Heart left ventricle (tissue), 16 donors: Measurements from ENCODE around the gene GLO1. TPM values are rescaled to one million over a fixed set of nuclear protein-coding genes. Genes with fewer than 3 reads are reported as not detected.

Experiments
- ATAC-seq, 4 donors: fragments of 200-7000 bp; cut with Tn5 transposase; one replicate each; pipeline ENCODE4 v1.9.1; 2020 to 2022; ENCODE audit warnings: moderate library complexity in 4 of 4, mild to moderate bottlenecking in 3 of 4, moderate number of reproducible peaks in 1 of 4
- DNase-seq, 5 donors: peaks; one replicate each; pipeline ENCODE4 v3.0.0-alpha.2; 2020
- H3K27ac ChIP-seq, 12 donors: fragments of 200-600 bp; sonication (generic) in 4 of 12; one replicate each; pipeline versions ENCODE4 v1.5.0 to v1.8.0; 2016 to 2022; ENCODE audit warnings: mild to moderate bottlenecking in 2 of 12
- H3K27me3 ChIP-seq, 9 donors: fragments of 200-600 bp; sonication (generic) in 2 of 9; one replicate each; pipeline versions ENCODE4 v1.5.1 to v1.8.0; 2016 to 2022; ENCODE audit warnings: mild to moderate bottlenecking in 3 of 9
- H3K36me3 ChIP-seq, 9 donors: fragments of 200-600 bp; sonication (generic) in 2 of 9; one replicate each; pipeline versions ENCODE4 v1.5.0 to v1.8.0; 2018 to 2022; ENCODE audit warnings: mild to moderate bottlenecking in 2 of 9
- H3K4me1 ChIP-seq, 12 donors: fragments of 200-600 bp; sonication (generic) in 4 of 12; one replicate each; pipeline versions ENCODE4 v1.5.0 to v1.8.0; 2016 to 2022; ENCODE audit warnings: mild to moderate bottlenecking in 3 of 12
- H3K4me3 ChIP-seq, 12 donors: fragments of 200-600 bp; sonication (generic) in 4 of 12; one replicate each; pipeline versions ENCODE4 v1.5.0 to v1.8.0; 2017 to 2022; ENCODE audit warnings: mild to moderate bottlenecking in 9 of 12, moderate library complexity in 4 of 12
- H3K9me3 ChIP-seq, 12 donors: fragments of 200-600 bp; sonication (generic) in 4 of 12; one replicate each; pipeline versions ENCODE4 v1.5.0 to v1.8.0; 2016 to 2022; ENCODE audit warnings: mild to moderate bottlenecking in 1 of 12
- POLR2A ChIP-seq, 2 donors: fragments of 450-650 bp; IDR thresholded peaks; one replicate each; pipeline ENCODE4 v1.6.1; 2017; ENCODE audit warnings: antibody characterized with exemption in 2 of 2, mild to moderate bottlenecking in 2 of 2, moderate library complexity in 2 of 2
- WGBS, 4 donors: extraction: QIAGEN DNeasy Blood & Tissue Kit in 2 of 4; methylation state at CpG; one replicate each; pipeline versions ENCODE4 v1.1.5 to v1.1.7; 2013 to 2018; 5-methylcytosine and 5-hydroxymethylcytosine counted together
- intact Hi-C, 10 donors: fragments of 100-400 bp; cut with DNase I; formaldehyde crosslinking; loops; one replicate each; pipeline versions ENCODE4 v1.11.1 to v1.14.2; 2022
- polyA plus RNA-seq, 2 donors: library from polyadenylated mRNA; stranded (reverse); fragments of 200-250 nt; gene quantifications; one replicate each; pipeline ENCODE4 v1.2.3, GENCODE V29; 2013
- total RNA-seq, 9 donors: library from RNA; depleted of rRNA in 2 of 9; stranded (reverse); fragments of >200 nt in 2 of 9; fragmentation: NEBNext Ultra II Directional in 3 of 9; extraction: Animal tissue kit (Norgen Biotek cat#: 25700) in 3 of 9; gene quantifications; one replicate each; pipeline versions ENCODE4 v1.1.0 to v1.2.4, GENCODE V29; 2016 to 2023
- TF ChIP-seq, protein P1 (sequence below), 12 donors: fragments of 200-600 bp; sonication (generic) in 4 of 12; IDR thresholded peaks; one replicate each; pipeline versions ENCODE4 v1.5.0 to v1.8.0; 2018 to 2022; ENCODE audit warnings: antibody characterized with exemption in 12 of 12, mild to moderate bottlenecking in 5 of 12
- donor health status: ischemic (EF 13 %, LVEDD 7.1; RV severe dilation, severe dysfunction).
- donor health status: healthy with polysubstance abuse.
- donor health status: DM: no; HTN: yes; CAD: no.
- donor health status: DM: no; HTN: no; CAD: no.
- donor health status: ischemic (EF 25% LVEDD 6.9; RV normal size, moderate dysfunction).
- donor health status: ischemic (EF 25% LVEDD 5.7; RV mildly dilated, moderate dysfunction).
- donor health status: healthy.
- donor health status: DM: yes; HTN: yes; CAD: no.
- donor health status: ischemic (EF 35%, LVEDD 5.7; RV mildly dilated, moderate dysfunction).
- donor health status: nonischemic (EF 11% LVEDD 7.7; RV severe dilation, severe dysfunction).
- donor health status: DM: yes; HTN: yes; CAD: no.
- donor health status: PGD.
- donor health status: ischemic (EF 29% LVEDD 5.4; RV normal size, mild dysfunction).
- donor health status: nonischemic (EF 23%, LVEDD 6.1; RV moderate dilation, normal function).

The GLO1 gene
- total and polyA plus RNA-seq, 11 donors = 73.6 to 123 (median 86.4) TPM

DNA sequence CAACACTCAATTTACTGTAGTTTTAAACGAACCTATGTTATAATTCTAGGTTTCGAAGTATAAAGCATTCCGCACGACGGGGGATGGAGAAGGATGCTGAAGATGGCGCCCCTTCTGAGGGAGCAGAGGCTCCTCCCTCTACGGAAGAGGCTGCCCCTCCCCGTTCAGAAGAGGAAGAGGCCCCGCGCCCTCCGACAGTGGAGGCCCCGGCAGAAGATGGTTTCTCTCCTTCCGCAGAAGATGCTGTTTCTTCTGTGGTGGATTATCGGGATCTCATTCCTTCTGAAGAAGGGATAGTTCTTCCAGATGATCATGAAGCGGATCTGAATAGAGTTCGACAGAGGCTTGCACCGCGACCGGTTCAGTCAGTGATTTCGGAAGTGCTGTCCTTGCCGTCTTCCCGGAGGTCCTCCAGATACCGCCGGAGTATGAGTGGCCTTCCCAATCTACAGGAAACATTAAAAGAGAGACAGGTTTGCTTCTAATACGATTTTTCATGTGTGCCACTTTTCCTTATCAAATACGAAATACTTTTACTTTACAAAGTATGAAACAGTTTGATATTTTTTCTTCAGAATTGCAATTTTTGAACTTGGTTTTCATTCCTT, 19.9 kb upstream of the GLO1 start:
- no peaks in the 10 kb centered on the region for H3K4me1 ChIP-seq
- no peaks in the 10 kb centered on the region for H3K36me3 ChIP-seq
- H3K9me3 ChIP-seq = peaks cover 0 to 5% (median 0%) of the 10 kb centered on the region in 12 donors
- peaks cover 0 to 28% (median 0%) of the 10 kb centered on the region in 9 donors for H3K27me3 ChIP-seq
- TF ChIP-seq, protein P1, sequence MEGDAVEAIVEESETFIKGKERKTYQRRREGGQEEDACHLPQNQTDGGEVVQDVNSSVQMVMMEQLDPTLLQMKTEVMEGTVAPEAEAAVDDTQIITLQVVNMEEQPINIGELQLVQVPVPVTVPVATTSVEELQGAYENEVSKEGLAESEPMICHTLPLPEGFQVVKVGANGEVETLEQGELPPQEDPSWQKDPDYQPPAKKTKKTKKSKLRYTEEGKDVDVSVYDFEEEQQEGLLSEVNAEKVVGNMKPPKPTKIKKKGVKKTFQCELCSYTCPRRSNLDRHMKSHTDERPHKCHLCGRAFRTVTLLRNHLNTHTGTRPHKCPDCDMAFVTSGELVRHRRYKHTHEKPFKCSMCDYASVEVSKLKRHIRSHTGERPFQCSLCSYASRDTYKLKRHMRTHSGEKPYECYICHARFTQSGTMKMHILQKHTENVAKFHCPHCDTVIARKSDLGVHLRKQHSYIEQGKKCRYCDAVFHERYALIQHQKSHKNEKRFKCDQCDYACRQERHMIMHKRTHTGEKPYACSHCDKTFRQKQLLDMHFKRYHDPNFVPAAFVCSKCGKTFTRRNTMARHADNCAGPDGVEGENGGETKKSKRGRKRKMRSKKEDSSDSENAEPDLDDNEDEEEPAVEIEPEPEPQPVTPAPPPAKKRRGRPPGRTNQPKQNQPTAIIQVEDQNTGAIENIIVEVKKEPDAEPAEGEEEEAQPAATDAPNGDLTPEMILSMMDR (IDR thresholded peaks at IDR 0.05) = no peak
- no peak for TF ChIP-seq POLR2A (IDR thresholded peaks at IDR 0.05)
- no peak for DNase-seq
- no peak overlapping the region for H3K27ac ChIP-seq
- ATAC-seq = no peak
- intact Hi-C loops = no loop called here
- H3K4me3 ChIP-seq = no peak overlapping the region
- 90 to 92% (median 91%) methylated on average over 26 of the region's 26 CpGs for WGBS, 4 donors

DNA sequence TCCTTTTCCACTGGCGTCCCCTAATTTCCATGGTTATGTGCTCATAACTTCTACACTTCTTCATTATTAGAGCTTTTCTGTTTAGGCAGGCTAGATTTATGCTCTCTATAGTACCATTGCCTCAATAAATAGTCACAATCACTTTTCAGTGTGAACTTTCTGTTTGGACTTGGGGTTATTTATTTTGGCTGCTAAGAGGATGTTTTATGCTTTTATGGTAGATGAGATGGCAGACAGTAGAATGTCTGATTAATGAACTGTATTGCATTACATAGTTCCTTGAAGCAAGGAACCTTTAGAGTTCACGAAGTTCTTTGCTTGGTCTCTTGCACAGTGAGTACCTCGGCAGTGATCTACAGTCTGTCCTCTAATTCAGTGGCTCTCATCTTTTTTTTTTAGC, 19.1 kb upstream of the GLO1 start:
- Histone ChIP-seq H3K36me3 (no peaks in the 10 kb centered on the region), H3K27ac (no peak overlapping the region), H3K27me3 (peaks cover 0 to 35% (median 0%) of the 10 kb centered on the region in 9 donors), H3K4me1 (no peaks in the 10 kb centered on the region), H3K9me3 (peaks cover 0 to 5% (median 0%) of the 10 kb centered on the region in 12 donors), H3K4me3 (no peak overlapping the region)
- TF ChIP-seq, protein P1 (IDR thresholded peaks at IDR 0.05) = no peak
- no peak for TF ChIP-seq POLR2A (IDR thresholded peaks at IDR 0.05)
- WGBS, 4 donors = 83 to 89% (median 86%) methylated on average over 3 of the region's 3 CpGs
- no peak for DNase-seq
- intact Hi-C loops = no loop called here
- no peak for ATAC-seq

- no peak for ATAC-seq
- H3K36me3 ChIP-seq = no peaks in the 10 kb centered on the region
- H3K9me3 ChIP-seq = peaks cover 0 to 5% (median 0%) of the 10 kb centered on the region in 12 donors
- DNase-seq = no peak
- intact Hi-C loops = no loop called here
- peaks cover 0 to 3% (median under 1%) of the 10 kb centered on the region in 12 donors for H3K4me1 ChIP-seq
- 4 to 20% (median 8%) methylated on average over 2 of the region's 2 CpGs for WGBS, 4 donors
- no peak for TF ChIP-seq POLR2A (IDR thresholded peaks at IDR 0.05)
- TF ChIP-seq, protein P1 (IDR thresholded peaks at IDR 0.05) = no peak
- peaks cover 0 to 51% (median 4%) of the 10 kb centered on the region in 9 donors for H3K27me3 ChIP-seq
- no peak overlapping the region for H3K27ac ChIP-seq
- no peak overlapping the region for H3K4me3 ChIP-seq
Measured at GRCh38 chr6:38720295-38720694, 17.4 kb upstream of the GLO1 start.

- no peak for TF ChIP-seq POLR2A (IDR thresholded peaks at IDR 0.05)
- TF ChIP-seq, protein P1 (IDR thresholded peaks at IDR 0.05) = no peak
- no peak for ATAC-seq
- H3K27me3 ChIP-seq = peaks cover 3 to 60% (median 13%) of the 10 kb centered on the region in 9 donors
- no peak overlapping the region for H3K27ac ChIP-seq
- 82 to 96% (median 89%) methylated on average over 1 of the region's 1 CpG for WGBS, 4 donors
- intact Hi-C loops = no loop called here
- H3K4me3 ChIP-seq = no peak overlapping the region
- no peaks in the 10 kb centered on the region for H3K36me3 ChIP-seq
- H3K4me1 ChIP-seq = peaks cover 0 to 9% (median 5%) of the 10 kb centered on the region in 12 donors
- H3K9me3 ChIP-seq = peaks cover 0 to 5% (median 0%) of the 10 kb centered on the region in 12 donors
- DNase-seq = no peak
Measured at GRCh38 chr6:38719358-38719757, 16.4 kb upstream of the GLO1 start.
